Peyer's patch (tissue), 4 donors: ENCODE measurements around the gene CLHC1. TPM values are rescaled to one million over a fixed set of nuclear protein-coding genes. Genes with fewer than 3 reads are reported as not detected.
"Not testable (repeated sequence)": the region's sequence is repeated elsewhere in the genome, so short reads cannot be mapped to it uniquely, and the experiment has no call there.

ENCODE experiments used
- DNase-seq, 3 donors: peaks; one replicate each; pipeline ENCODE4 v3.0.0-alpha.2; 2017 to 2019
- H3K27ac ChIP-seq, 4 donors: fragments of 200-600 bp; sonication (generic); one replicate each; pipeline ENCODE4 v1.5.1; 2016 to 2019
- H3K27me3 ChIP-seq, 2 donors: fragments of 200-600 bp; sonication (generic); one replicate each; pipeline ENCODE4 v1.5.1; 2019
- H3K36me3 ChIP-seq, 3 donors: fragments of 200-600 bp; sonication (generic); one replicate each; pipeline ENCODE4 v1.5.1; 2016 to 2019
- H3K4me1 ChIP-seq, 4 donors: fragments of 200-600 bp; sonication (generic); one replicate each; pipeline ENCODE4 v1.5.1; 2016 to 2019
- H3K4me3 ChIP-seq, 4 donors: fragments of 200-600 bp; sonication (generic); 1 replicate in 3 of 4; 2 replicates in 1 of 4; pipeline ENCODE4 v1.5.1; 2016 to 2019; ENCODE audit warnings: mild to moderate bottlenecking in 1 of 4
- H3K9me3 ChIP-seq, 4 donors: fragments of 200-600 bp; sonication (generic); one replicate each; pipeline ENCODE4 v1.5.1; 2016 to 2019; ENCODE audit warnings: mild to moderate bottlenecking in 1 of 4
- CTCF ChIP-seq, 6 experiments: fragments of 450-650 bp in 4 of 6; fragments of 200-600 bp in 2 of 6; sonication (generic) in 1 of 6; IDR thresholded peaks; one replicate each; pipeline ENCODE4 v1.5.1; 2017 to 2019; ENCODE audit warnings: antibody characterized with exemption in 6 of 6, mild to moderate bottlenecking in 3 of 6, moderate library complexity in 1 of 6
- POLR2A ChIP-seq, 2 donors: fragments of 450-650 bp; IDR thresholded peaks; one replicate each; pipeline ENCODE4 v1.5.1; 2017; ENCODE audit warnings: antibody characterized with exemption in 2 of 2, mild to moderate bottlenecking in 2 of 2, moderate library complexity in 2 of 2
- total RNA-seq, 4 donors: library from RNA; depleted of rRNA; stranded (reverse); fragments of >200 nt; gene quantifications; one replicate each; pipeline ENCODE4 v1.1.0, GENCODE V29; 2016

CLHC1 gene
- total RNA-seq, 4 donors from 2014 or later = 1.9 to 15.3 (median 8.1) TPM

GRCh38 chr2:55204536-55204935 is 27.6 kb downstream of the CLHC1 start:
- no peak for TF ChIP-seq POLR2A (IDR thresholded peaks at IDR 0.05)
- H3K36me3 ChIP-seq = no peaks in the 10 kb centered on the region
- H3K9me3 ChIP-seq = peaks cover 0 to 7% (median 0%) of the 10 kb centered on the region in 4 donors
- no peak for DNase-seq
- no peak overlapping the region for H3K4me3 ChIP-seq
- no peaks in the 10 kb centered on the region for H3K4me1 ChIP-seq
- H3K27ac ChIP-seq = no peak overlapping the region
- no peaks in the 10 kb centered on the region for H3K27me3 ChIP-seq

- TF ChIP-seq POLR2A (IDR thresholded peaks at IDR 0.05) (no peak), CTCF (IDR thresholded peaks at IDR 0.05) (no peak)
- Histone ChIP-seq H3K9me3 (peaks cover 0 to 8% (median 0%) of the 10 kb centered on the region in 4 donors), H3K27ac (no peak overlapping the region), H3K4me3 (no peak overlapping the region), H3K36me3 (no peaks in the 10 kb centered on the region), H3K27me3 (no peaks in the 10 kb centered on the region), H3K4me1 (no peaks in the 10 kb centered on the region)
- no peak for DNase-seq
Observed at GRCh38 chr2:55200416-55200815, 31.7 kb downstream of the CLHC1 start.

- no peak overlapping the region for H3K4me3 ChIP-seq
- DNase-seq = no peak
Observed at GRCh38 chr2:55196526-55196925, 35.6 kb downstream of the CLHC1 start.

GRCh38 chr2:55191888-55192287 is 40.2 kb downstream of the CLHC1 start:
- H3K4me1 ChIP-seq, H3K9me3 ChIP-seq, H3K4me3 ChIP-seq, H3K27me3 ChIP-seq, H3K27ac ChIP-seq, DNase-seq, H3K36me3 ChIP-seq: not testable (repeated sequence)

More at GRCh38 chr2:55196526-55196925, 35.6 kb downstream of the CLHC1 start:
- H3K27ac ChIP-seq = no peak overlapping the region
- H3K9me3 ChIP-seq = peaks cover 0 to 8% (median 0%) of the 10 kb centered on the region in 4 donors
- H3K27me3 ChIP-seq = no peaks in the 10 kb centered on the region
- TF ChIP-seq POLR2A (IDR thresholded peaks at IDR 0.05) (no peak), CTCF (IDR thresholded peaks at IDR 0.05) (no peak)
- no peaks in the 10 kb centered on the region for H3K4me1 ChIP-seq
- no peaks in the 10 kb centered on the region for H3K36me3 ChIP-seq

GRCh38 chr2:55186837-55187236 is 45.3 kb downstream of the CLHC1 start:
- H3K4me1 ChIP-seq, H3K27me3 ChIP-seq, H3K36me3 ChIP-seq, H3K4me3 ChIP-seq, H3K9me3 ChIP-seq, DNase-seq, H3K27ac ChIP-seq: not testable (repeated sequence)

GRCh38 chr2:55180374-55180773 is 51.7 kb downstream of the CLHC1 start:
- Histone ChIP-seq H3K4me1 (no peaks in the 10 kb centered on the region), H3K36me3 (no peaks in the 10 kb centered on the region), H3K4me3 (no peak overlapping the region), H3K27ac (no peak overlapping the region), H3K27me3 (no peaks in the 10 kb centered on the region), H3K9me3 (no peaks in the 10 kb centered on the region)
- TF ChIP-seq CTCF (IDR thresholded peaks at IDR 0.05) (no peak), POLR2A (IDR thresholded peaks at IDR 0.05) (no peak)
- DNase-seq = no peak

- no peaks in the 10 kb centered on the region for H3K36me3 ChIP-seq
- DNase-seq = no peak
- no peak overlapping the region for H3K27ac ChIP-seq
- TF ChIP-seq POLR2A (IDR thresholded peaks at IDR 0.05) (no peak), CTCF (IDR thresholded peaks at IDR 0.05) (no peak)
- no peaks in the 10 kb centered on the region for H3K27me3 ChIP-seq
- H3K9me3 ChIP-seq = no peaks in the 10 kb centered on the region
- no peak overlapping the region for H3K4me3 ChIP-seq
- H3K4me1 ChIP-seq = no peaks in the 10 kb centered on the region
Observed at GRCh38 chr2:55176094-55176415, 56.0 kb downstream of the CLHC1 start.
